NCI-H510A treated with DMSO at 0.1 percent for 48 hours (cell line): ENCODE results near the gene MCCC2.
"Not testable (repeated sequence)": the region's sequence is repeated elsewhere in the genome, so short reads cannot be mapped to it uniquely, and the experiment has no call there.

Experiments
- DNase-seq: peaks from one replicate; lab custom pipeline; 2025; lab: John Stamatoyannopoulos, UW

The MCCC2 gene

DNA sequence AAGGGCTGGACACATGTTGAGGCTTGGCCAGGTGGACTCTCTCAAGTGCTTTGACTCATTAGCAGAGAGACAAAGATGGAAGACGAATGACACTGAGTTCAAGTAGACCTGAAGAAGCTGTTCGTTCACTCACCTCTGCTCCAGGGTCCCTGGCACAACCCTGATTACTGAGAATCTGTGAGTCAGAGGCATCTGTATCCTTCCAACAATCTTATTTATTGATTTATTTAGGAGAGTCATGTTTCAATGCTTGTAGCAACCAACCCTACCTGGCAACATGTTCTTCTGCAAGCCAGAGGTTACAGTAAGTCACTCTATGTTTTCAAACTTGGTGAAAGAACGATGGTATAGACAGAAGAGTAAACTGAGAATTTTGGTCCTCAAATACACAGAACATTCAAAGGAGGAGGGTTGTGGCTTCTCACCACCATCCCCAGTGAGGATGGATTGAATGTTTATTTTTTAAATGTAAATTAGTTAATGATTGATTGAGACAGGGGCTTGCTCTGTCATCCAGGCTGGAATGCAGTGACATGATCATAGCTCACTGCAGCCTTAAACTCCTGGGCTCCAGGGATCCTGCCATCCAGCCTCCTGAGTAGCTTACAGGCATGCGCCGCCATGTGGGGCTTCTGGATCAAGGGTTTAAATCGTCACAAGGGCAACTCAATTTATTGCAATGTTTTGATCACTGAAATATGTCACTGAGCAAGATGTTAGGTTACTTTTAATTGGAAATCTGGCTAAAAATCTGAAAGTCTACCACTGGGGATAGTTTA lies 76.2 kb downstream of the MCCC2 start:
- DNase-seq = no peak

DNA sequence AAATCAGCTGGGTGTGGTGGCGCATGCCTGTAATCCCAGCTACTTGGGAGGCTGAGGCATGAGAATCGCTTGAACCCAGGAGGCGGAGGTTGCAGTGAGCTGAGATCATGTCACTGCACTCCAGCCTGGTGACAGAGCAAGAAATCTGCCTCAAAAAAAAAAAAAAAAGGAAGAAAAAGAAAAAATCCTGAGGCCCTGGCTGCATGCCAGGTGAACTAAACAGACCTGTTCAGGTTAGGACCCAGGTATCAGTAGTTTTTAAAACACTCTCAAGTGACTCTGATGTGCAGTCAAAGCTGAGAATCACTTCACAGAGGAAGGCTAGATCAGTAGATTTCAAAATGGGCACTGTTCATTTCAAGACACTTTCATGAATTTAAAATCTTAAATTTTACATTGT lies 77.5 kb downstream of the MCCC2 start:
- not testable (repeated sequence) for DNase-seq

GRCh38 chr5:71666321-71666720 lies 79.2 kb downstream of the MCCC2 start:
- no peak for DNase-seq

DNA sequence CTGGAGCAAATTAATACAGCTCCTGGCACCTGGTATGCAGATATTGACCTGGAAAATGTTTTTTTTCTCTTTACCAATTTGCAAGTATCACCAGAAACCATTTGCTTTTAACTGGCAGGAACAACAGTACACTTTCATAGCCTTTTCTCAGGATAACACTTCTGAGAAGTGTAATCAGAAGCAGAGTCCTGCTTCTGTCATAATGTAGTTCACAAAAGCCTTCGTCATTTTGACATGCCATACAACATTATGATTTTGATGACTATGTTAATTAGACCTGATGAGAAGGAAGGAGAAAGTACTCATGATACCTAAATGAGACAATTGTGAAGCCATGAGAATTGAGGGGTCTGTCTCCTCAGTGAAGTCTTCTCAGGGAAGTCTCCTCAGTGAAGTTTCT lies 90.8 kb downstream of the MCCC2 start:
- no peak for DNase-seq

- no peak for DNase-seq
These were observed 92.6 kb downstream of the MCCC2 start for GRCh38 chr5:71679714-71680113.

DNA sequence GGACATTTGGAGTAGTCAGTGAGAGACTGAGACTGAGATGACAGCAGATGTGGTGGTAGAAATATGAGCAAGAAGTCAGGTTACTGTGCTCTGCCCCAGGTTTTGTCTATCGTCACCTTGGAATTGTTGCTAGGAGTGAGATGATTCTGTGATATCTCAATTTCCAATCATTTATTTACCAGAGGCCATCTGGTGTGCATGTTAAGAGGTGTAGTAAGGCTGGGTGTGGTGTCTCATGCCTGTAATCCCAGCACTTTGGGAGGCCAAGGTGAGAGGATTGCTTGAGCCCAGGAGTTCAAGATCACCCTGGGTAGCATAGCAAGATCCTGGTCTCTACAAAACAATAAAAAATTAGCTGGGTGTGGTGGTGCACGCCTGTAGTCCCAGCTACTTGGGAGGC lies 93.4 kb downstream of the MCCC2 start:
- DNase-seq = no peak

DNA sequence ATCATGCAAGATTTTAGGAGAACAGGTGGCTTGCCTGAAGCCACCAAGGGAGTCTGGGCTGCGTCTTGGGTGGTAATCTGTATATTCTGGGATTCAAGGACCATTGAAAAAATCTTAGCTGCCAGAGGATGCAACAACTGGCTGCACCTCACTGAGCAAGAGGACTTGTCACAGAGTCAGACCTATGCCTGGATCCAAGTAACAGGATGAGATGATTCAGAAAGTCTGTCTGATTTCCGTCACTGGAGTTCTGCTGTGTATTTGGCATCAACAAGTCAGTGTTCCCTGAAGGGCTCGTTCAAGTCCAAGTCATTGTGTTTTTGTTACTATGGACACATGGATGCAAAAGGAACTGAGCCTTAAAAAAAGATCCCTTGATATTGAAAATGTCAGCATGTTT lies 94.2 kb downstream of the MCCC2 start:
- no peak for DNase-seq

- DNase-seq = no peak
These were observed 97.2 kb downstream of the MCCC2 start for GRCh38 chr5:71684309-71684708.

- DNase-seq = no peak
These were observed 106.8 kb downstream of the MCCC2 start for GRCh38 chr5:71693828-71694427.

DNA sequence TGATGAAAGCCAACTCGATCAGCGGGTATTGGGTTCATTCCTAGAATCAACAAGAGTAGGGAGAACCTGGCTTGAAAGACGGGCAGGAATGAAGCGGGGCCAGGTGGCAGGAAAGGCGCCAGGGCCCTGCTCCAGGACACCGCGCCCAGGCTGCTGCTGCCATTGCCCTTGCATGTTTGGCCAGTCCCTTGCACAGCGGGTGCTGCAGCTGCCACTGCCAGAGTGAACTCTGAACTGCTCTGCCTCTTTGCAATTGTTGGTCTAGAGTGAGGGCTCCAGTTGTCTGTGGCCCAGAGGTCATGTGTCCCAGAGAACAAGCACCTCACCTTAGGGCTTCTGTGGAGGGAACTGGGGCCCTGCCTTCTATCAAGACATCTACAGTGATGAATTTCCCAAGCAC lies 107.9 kb downstream of the MCCC2 start:
- DNase-seq = no peak

- DNase-seq = no peak
These were observed 108.5 kb downstream of the MCCC2 start for GRCh38 chr5:71695595-71695994.

- DNase-seq = no peak
These were observed 110.8 kb downstream of the MCCC2 start for GRCh38 chr5:71697967-71698366.

DNA sequence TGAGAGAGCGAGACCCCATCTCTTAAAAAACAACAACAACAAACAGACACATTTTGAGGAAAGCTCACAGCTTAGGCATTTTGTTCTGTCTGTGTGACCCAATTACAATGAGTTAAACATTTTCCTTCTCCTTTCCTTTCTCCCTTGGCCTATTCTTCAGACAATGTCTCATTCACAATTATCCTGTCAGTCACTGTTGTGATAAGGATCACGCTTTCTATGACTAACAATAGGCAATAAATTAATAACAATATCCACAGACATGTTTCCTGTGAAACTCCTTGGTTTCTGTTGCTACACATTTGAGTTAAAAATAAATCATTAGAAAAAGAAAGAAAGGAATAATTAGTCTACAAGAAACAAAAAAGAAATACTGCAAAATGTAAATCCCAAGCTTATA lies 112.1 kb downstream of the MCCC2 start:
- no peak for DNase-seq

GRCh38 chr5:71699751-71700150 lies 112.6 kb downstream of the MCCC2 start:
- no peak for DNase-seq

GRCh38 chr5:71700803-71701202 lies 113.7 kb downstream of the MCCC2 start:
- DNase-seq = no peak

DNA sequence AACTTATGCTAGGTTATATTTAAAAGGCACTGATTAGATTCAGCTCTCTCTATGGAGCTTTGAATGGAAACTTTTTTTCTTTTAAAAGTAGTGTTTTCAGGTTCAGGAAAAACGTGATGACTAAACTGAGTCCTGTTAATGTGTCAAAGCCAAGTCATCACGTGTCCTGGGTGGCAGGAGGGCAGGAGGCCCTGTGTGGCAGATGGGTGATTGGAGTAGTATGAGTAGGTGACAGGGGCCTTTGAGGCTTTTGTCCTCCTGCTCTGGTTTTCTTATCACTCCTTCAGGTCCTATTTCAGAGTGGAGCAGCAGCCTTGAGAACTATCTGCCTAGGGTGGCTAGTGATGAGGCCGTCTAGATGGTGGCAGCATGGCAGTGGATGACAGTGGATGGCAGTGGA lies 114.3 kb downstream of the MCCC2 start:
- DNase-seq = no peak

GRCh38 chr5:71703941-71704340 lies 116.8 kb downstream of the MCCC2 start:
- DNase-seq = no peak

DNA sequence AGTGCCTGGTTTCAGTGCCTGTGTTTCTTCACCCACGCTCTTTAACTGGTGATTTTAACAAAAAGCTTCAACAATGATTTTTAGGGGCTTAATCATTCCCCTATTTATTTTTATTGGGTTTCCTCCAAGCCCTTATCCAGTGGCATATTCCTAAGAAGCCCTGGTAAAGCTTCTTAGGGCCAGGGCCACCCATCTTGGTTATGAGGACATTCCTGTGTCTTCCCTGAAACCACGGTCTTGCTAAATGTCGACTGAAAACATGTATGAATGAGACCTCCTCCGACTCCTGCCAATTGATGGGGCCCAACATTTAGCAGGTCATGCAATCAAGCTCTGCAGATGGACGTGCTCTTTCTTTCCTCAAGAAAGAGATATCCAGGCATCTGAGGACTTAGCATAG lies 118.3 kb downstream of the MCCC2 start:
- DNase-seq = no peak

DNA sequence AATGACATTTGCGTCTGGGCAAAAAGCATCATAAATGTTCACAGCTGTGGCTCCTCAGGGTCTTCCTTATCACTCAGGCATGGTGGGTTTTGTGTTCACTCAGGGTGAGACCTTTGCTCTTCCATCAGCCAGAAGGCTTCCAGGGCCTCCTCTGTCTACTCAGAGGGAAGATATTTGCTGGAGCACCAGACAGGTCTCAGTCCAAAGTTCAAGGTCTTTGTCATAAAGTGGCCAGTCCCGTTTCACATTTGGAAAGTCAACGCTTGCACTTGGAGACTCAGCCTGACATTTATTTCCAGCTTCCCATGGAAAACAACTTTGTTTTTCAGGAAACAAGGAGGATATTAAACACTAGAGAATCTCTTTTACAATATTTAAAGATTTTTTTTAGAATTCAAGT lies 119.8 kb downstream of the MCCC2 start:
- DNase-seq = no peak
